Epithelial cell of proximal tubule (primary cell): ENCODE data around the gene C11orf42. TPM values are rescaled to one million over a fixed set of nuclear protein-coding genes. Genes with fewer than 3 reads are reported as not detected.

Experiments
- DNase-seq: peaks from one replicate; pipeline ENCODE4 v3.0.0-alpha.2; 2011; ENCODE audit warnings: low read depth
- H3K4me3 ChIP-seq: 2 replicates; pipeline ENCODE4 v1.5.1; 2011; ENCODE audit warnings: low read depth, mild to moderate bottlenecking, low read length
- CTCF ChIP-seq: conservative IDR thresholded peaks from 2 replicates; pipeline ENCODE4 v1.5.1; 2012; ENCODE audit warnings: low read depth, mild to moderate bottlenecking, low read length
- total RNA-seq: library from RNA; depleted of rRNA; stranded (reverse); fragments of >200 nt; gene quantifications from 2 replicates; pipeline ENCODE4 v1.2.3, GENCODE V29; 2015

Gene C11orf42
- total RNA-seq, 1 donor from 2014 or later = not detected

GRCh38 chr11:6197466-6198200 lies 7.7 kb upstream of the C11orf42 start:
- DNase-seq = no peak
- TF ChIP-seq CTCF = no peak

GRCh38 chr11:6199174-6199810 lies 6.1 kb upstream of the C11orf42 start, which contains the start of gene OR52W1:
TSS of gene OR52W1 (plus strand) at chr11:6199224. CDS start at chr11:6199224, 0 bp downstream.
- DNase-seq = no peak
- TF ChIP-seq CTCF = no peak
- no peak within 1 kb of the TSS for H3K4me3 ChIP-seq

More at GRCh38 chr11:6197466-6198200, 7.7 kb upstream of the C11orf42 start:
- no peak overlapping the region for H3K4me3 ChIP-seq

GRCh38 chr11:6200975-6201374 lies 4.4 kb upstream of the C11orf42 start:
- DNase-seq = no peak
- no peak for TF ChIP-seq CTCF
- no peak overlapping the region for H3K4me3 ChIP-seq

- H3K4me3 ChIP-seq = no peak overlapping the region
These were observed 3.9 kb upstream of the C11orf42 start for GRCh38 chr11:6201481-6201880.

GRCh38 chr11:6202041-6202440 lies 3.3 kb upstream of the C11orf42 start:
- TF ChIP-seq CTCF = no peak
- H3K4me3 ChIP-seq = no peak overlapping the region
- no peak for DNase-seq

More at GRCh38 chr11:6201481-6201880, 3.9 kb upstream of the C11orf42 start:
- no peak for DNase-seq
- TF ChIP-seq CTCF = no peak

GRCh38 chr11:6203327-6203726 lies 2.0 kb upstream of the C11orf42 start:
- no peak overlapping the region for H3K4me3 ChIP-seq
- TF ChIP-seq CTCF = no peak
- no peak for DNase-seq
